ENCODE measurements around the gene TMEM51. TPM values are rescaled to one million over a fixed set of nuclear protein-coding genes. Genes with fewer than 3 reads are reported as not detected.

TMEM51 gene
- total and polyA plus RNA-seq, 10 of the 15 experiments (the other 5 are each of a cell fraction or from before 2014, with no cell fraction given) = 0.55 to 4.8 (median 3.1) TPM

- FAIRE-seq = no peak
- in situ Hi-C loops (cut with MboI) (no loop called here), intact Hi-C loops (cut with micrococcal nuclease; ENCODE audit: unreplicated experiment) (no loop called here)
- no peaks in the 10 kb centered on the region for H4K20me1 ChIP-seq (ENCODE audit: control insufficient read depth, insufficient read depth)
- no TSS peak for BruUV-seq (replicated peaks)
- no peak for ATAC-seq
- H3K9me3 ChIP-seq (replicated peaks; ENCODE audit: control insufficient read depth, insufficient read depth, low read length) = no peaks in the 10 kb centered on the region; the same call in 2 of the 3 replicates
- H3K4me1 ChIP-seq (ENCODE audit: control insufficient read depth, insufficient read depth, low read length) = no peaks in the 10 kb centered on the region; the same call in 1 of the 2 replicates
- ChIA-PET CTCF (interaction anchor here (1.2 to 1.7 kb wide), 2 partner anchors 15 to 60 kb away, joined by 4 to 11 read pairs; no protein-coding TSS in a partner anchor), RAD21 (ENCODE audit: unreplicated experiment) (interaction anchor here (1.5 kb wide), 1 partner anchor 55 kb away, joined by 4 read pairs; no protein-coding TSS in a partner anchor), SMC1A (ENCODE audit: uncharacterized antibody, unreplicated experiment) (interaction anchor here (0.9 to 1.6 kb wide), 6 partner anchors 11 to 83 kb away, joined by 3 to 6 read pairs (median 4); no protein-coding TSS in a partner anchor), POLR2A (no interaction called here)
- no peak overlapping the region for H3K4me3 ChIP-seq
- H3K79me2 ChIP-seq (ENCODE audit: control insufficient read depth, insufficient read depth, low read length) = no peaks in the 10 kb centered on the region
- H3K27me3 ChIP-seq (replicated peaks in 1 of 2; ENCODE audit: control insufficient read depth in 2 of 2, insufficient read depth in 2 of 2, low read length in 1 of 2) = no peaks in the 10 kb centered on the region
- no peak for DNase-seq (ENCODE audit: low read depth, low spot score)
- H3K27ac ChIP-seq (ENCODE audit: control insufficient read depth, insufficient read depth) = no peak overlapping the region
- H2AFZ ChIP-seq (ENCODE audit: control insufficient read depth, low read depth, low read length) = no peak overlapping the region
- no peak overlapping the region for H3K9ac ChIP-seq (ENCODE audit: control insufficient read depth, insufficient read depth, low read length)
- 23% methylated on average over 3 of the region's 3 CpGs for WGBS (ENCODE audit: insufficient coverage, insufficient replicate concordance, low lambda C conversion rate, missing lambda C conversion rate)
- no peak for TF ChIP-seq IKZF1 (conservative IDR thresholded peaks at IDR 0.05)
- TF ChIP-seq RELA (IDR thresholded peaks at IDR 0.05; ENCODE audit: borderline replicate concordance, partially characterized antibody) = no peak
- TF ChIP-seq ATF2 (IDR thresholded peaks at IDR 0.05; ENCODE audit: low read length) = no peak
- no peak for TF ChIP-seq BCL11A (IDR thresholded peaks at IDR 0.05; ENCODE audit: low read depth, low read length)
- no peak for TF ChIP-seq MEF2A (IDR thresholded peaks at IDR 0.05; ENCODE audit: insufficient read depth, low read depth, low read length)
- TF ChIP-seq SREBF2 (IDR thresholded peaks at IDR 0.05; ENCODE audit: low read length) = no peak
- no peak for TF ChIP-seq ZSCAN29 (IDR thresholded peaks at IDR 0.05)
- TF ChIP-seq CEBPB (IDR thresholded peaks at IDR 0.05; ENCODE audit: borderline replicate concordance in 1 of 2, low read depth in 2 of 2, low read length in 2 of 2) = no peak
- no peak for TF ChIP-seq ATF3 (IDR thresholded peaks at IDR 0.05; ENCODE audit: borderline replicate concordance, extremely low read depth, low read depth, low read length)
- TF ChIP-seq ZNF207 (IDR thresholded peaks at IDR 0.05; ENCODE audit: borderline replicate concordance) = no peak
- no peak for TF ChIP-seq RFX5 (IDR thresholded peaks at IDR 0.05; ENCODE audit: low read depth, low read length)
- no peak for TF ChIP-seq POU2F2 (IDR thresholded peaks at IDR 0.05; ENCODE audit: borderline replicate concordance, low read depth, low read length)
- TF ChIP-seq YBX1 (IDR thresholded peaks at IDR 0.05) = no peak
- no peak for TF ChIP-seq KLF5 (IDR thresholded peaks at IDR 0.05; ENCODE audit: partially characterized antibody)
- TF ChIP-seq NFIC (IDR thresholded peaks at IDR 0.05; ENCODE audit: low read depth, low read length) = no peak
- TF ChIP-seq E4F1 (IDR thresholded peaks at IDR 0.05; ENCODE audit: borderline replicate concordance, partially characterized antibody) = no peak
- H3K36me3 ChIP-seq (ENCODE audit: control insufficient read depth in 2 of 2, insufficient read depth in 2 of 2, low read length in 1 of 2) = no peaks in the 10 kb centered on the region; a peak in 2 of 4 replicates
- H3K4me2 ChIP-seq (ENCODE audit: control insufficient read depth, insufficient read depth) = no peak overlapping the region
These were observed 57.9 kb downstream of the TMEM51 start for GRCh38 chr1:15211424-15211823.

All from GM12878 (cell line).